Measurements from ENCODE around the gene C11orf87.

DNA sequence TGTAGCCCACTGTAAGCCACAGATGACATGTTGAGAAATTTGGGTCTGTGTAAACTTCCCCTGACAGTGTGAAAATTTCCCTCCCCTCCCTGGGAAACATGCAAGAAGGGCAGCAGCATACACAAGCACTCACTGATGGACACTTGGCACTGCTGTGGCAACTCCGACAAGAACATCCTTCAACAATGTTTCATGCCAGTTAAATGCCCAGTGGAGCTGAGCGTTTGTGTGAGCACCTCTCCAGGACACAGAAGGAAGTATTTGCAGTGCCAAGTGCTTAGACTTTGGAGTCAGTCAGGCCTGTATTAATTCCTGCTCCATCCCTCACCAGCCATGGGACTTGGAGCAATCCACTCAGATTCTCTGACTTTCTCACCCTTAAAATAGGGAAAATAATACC is 17.7 kb downstream of the C11orf87 start:
- TF ChIP-seq, protein P1, sequence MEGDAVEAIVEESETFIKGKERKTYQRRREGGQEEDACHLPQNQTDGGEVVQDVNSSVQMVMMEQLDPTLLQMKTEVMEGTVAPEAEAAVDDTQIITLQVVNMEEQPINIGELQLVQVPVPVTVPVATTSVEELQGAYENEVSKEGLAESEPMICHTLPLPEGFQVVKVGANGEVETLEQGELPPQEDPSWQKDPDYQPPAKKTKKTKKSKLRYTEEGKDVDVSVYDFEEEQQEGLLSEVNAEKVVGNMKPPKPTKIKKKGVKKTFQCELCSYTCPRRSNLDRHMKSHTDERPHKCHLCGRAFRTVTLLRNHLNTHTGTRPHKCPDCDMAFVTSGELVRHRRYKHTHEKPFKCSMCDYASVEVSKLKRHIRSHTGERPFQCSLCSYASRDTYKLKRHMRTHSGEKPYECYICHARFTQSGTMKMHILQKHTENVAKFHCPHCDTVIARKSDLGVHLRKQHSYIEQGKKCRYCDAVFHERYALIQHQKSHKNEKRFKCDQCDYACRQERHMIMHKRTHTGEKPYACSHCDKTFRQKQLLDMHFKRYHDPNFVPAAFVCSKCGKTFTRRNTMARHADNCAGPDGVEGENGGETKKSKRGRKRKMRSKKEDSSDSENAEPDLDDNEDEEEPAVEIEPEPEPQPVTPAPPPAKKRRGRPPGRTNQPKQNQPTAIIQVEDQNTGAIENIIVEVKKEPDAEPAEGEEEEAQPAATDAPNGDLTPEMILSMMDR (IDR thresholded peaks at IDR 0.05): no peak
- TF ChIP-seq POLR2A (IDR thresholded peaks at IDR 0.05): no peak
- TF ChIP-seq POLR2AphosphoS5 (IDR thresholded peaks at IDR 0.05): no peak
- TF ChIP-seq EP300 (IDR thresholded peaks at IDR 0.05): no peak
